K562 (cell line): ENCODE data around the gene GBA2. TPM values are rescaled to one million over a fixed set of nuclear protein-coding genes. Genes with fewer than 3 reads are reported as not detected.

Experiments
- CTCFL ChIP-seq: IDR thresholded peaks from 2 replicates; pipeline ENCODE4 v1.6.1; 2011; ENCODE audit warnings: borderline replicate concordance, low read depth, mild to moderate bottlenecking, moderate library complexity, low read length; ENCODE audit not compliant: insufficient read depth, poor library complexity, severe bottlenecking
- DIDO1 ChIP-seq: fragments of 450-650 bp; IDR thresholded peaks from 2 replicates; pipeline ENCODE4 v1.6.1; 2016; ENCODE audit warnings: low read depth, missing biosample characterization, missing genetic modification characterization
- EP300 ChIP-seq: IDR thresholded peaks from 2 replicates; pipeline ENCODE4 v1.6.1; 2012; ENCODE audit warnings: low read length, improper control_type of control experiment
- KDM4B ChIP-seq, 2 experiments: fragments of 450-650 bp in 1 of 2; sonication (generic) in 1 of 2; IDR thresholded peaks; 2 replicates each; pipeline ENCODE4 v1.6.1; 2016 to 2017; ENCODE audit warnings: borderline replicate concordance in 2 of 2, antibody characterized with exemption in 1 of 2, low read depth in 1 of 2, mild to moderate bottlenecking in 1 of 2
- MAZ ChIP-seq, 2 experiments: fragments of 450-650 bp in 1 of 2; sonication (generic) in 1 of 2; formaldehyde crosslinking; IDR thresholded peaks in 1 of 2; conservative IDR thresholded peaks in 1 of 2; 2 replicates each; pipeline versions ENCODE4 v1.4.0 to v1.5.0; 2020; ENCODE audit warnings: mild to moderate bottlenecking in 1 of 2, missing genetic modification reagents in 1 of 2
- PHF8 ChIP-seq: fragments of 200-600 bp; sonication (generic); IDR thresholded peaks from 2 replicates; pipeline ENCODE4 v1.6.1; 2012; ENCODE audit warnings: mixed run types, mild to moderate bottlenecking, inconsistent platforms, low read length, moderate library complexity, borderline replicate concordance
- YY1 ChIP-seq, 3 experiments: IDR thresholded peaks; 2 replicates each; pipeline ENCODE4 v1.6.1; 2011; ENCODE audit warnings: low read length in 2 of 3, mild to moderate bottlenecking in 2 of 3, moderate library complexity in 2 of 3, borderline replicate concordance in 1 of 3, control low read depth in 1 of 3, low read depth in 1 of 3; ENCODE audit not compliant: insufficient read depth in 3 of 3, insufficient replicate concordance in 2 of 3, control insufficient read depth in 1 of 3, insufficient read length in 1 of 3; ENCODE audit errors: extremely low read depth in 1 of 3
- ZNF143 ChIP-seq: sonication (generic); formaldehyde crosslinking; IDR thresholded peaks from 2 replicates; pipeline ENCODE4 v1.9.0; 2022; ENCODE audit warnings: mild to moderate bottlenecking, missing genetic modification reagents
- ZNF311 ChIP-seq: fragments of 250-450 bp; sonication (Bioruptor Pico); IDR thresholded peaks from 2 replicates; pipeline ENCODE4 v1.4.0; 2020; ENCODE audit warnings: mild to moderate bottlenecking, moderate library complexity
- ZNF395 ChIP-seq: fragments of 200-800 bp; sonication (Bioruptor generic); IDR thresholded peaks from 2 replicates; pipeline ENCODE4 v1.6.1; 2017; ENCODE audit warnings: missing genetic modification characterization, missing compliant biosample characterization
- polyA plus RNA-seq, 8 experiments: library from polyadenylated mRNA; depleted of rRNA in 4 of 8; stranded (reverse) in 5 of 8; unstranded in 3 of 8; fragments of >200 nt; fragmentation: Nextera tagmentation in 2 of 8; fragmentation: Illumina TruSeq in 1 of 8; extraction: Ambion mirVana in 2 of 8; extraction: Trizol in 1 of 8; gene quantifications; 2 replicates each; pipeline versions ENCODE4 v1.2.1 to v1.2.3, GENCODE V29; 2011 to 2014; ENCODE audit warnings: inconsistent platforms in 1 of 8, missing spikeins in 1 of 8
- total RNA-seq, 7 experiments: library from RNA; depleted of rRNA in 6 of 7; stranded (reverse); fragments of >200 nt in 6 of 7; fragmentation: Illumina TruSeq in 2 of 7; extraction: Trizol in 2 of 7; gene quantifications; 2 replicates each; pipeline versions ENCODE4 v1.2.1 to v1.2.3, GENCODE V29; 2011 to 2021; ENCODE audit warnings: low replicate concordance in 1 of 7
- TF ChIP-seq, protein P1 (sequence below), 2 experiments: IDR thresholded peaks; 2 replicates each; pipeline ENCODE4 v1.6.1; 2011; ENCODE audit warnings: borderline replicate concordance in 1 of 2, control low read depth in 1 of 2, low read depth in 1 of 2, low read length in 1 of 2, mild to moderate bottlenecking in 1 of 2, mixed read lengths in 1 of 2, moderate library complexity in 1 of 2; ENCODE audit not compliant: insufficient read depth in 1 of 2, insufficient read length in 1 of 2, poor library complexity in 1 of 2, severe bottlenecking in 1 of 2; ENCODE audit errors: extremely low read depth in 1 of 2
- TF ChIP-seq, protein P2 (sequence below): conservative IDR thresholded peaks from 2 replicates; pipeline ENCODE4 v1.6.1; 2011; ENCODE audit warnings: low read depth, mild to moderate bottlenecking, low read length; ENCODE audit not compliant: control insufficient read depth
- TF ChIP-seq, protein P3 (sequence below): sonication (generic); formaldehyde crosslinking; IDR thresholded peaks from 2 replicates; pipeline ENCODE4 v1.8.0; 2022; ENCODE audit warnings: mild to moderate bottlenecking, missing genetic modification reagents

Gene GBA2
- total and polyA plus RNA-seq, 9 of the 15 experiments (the other 6 are each of a cell fraction or from before 2014, with no cell fraction given) = 14.1 to 60.4 (median 32.1) TPM

DNA sequence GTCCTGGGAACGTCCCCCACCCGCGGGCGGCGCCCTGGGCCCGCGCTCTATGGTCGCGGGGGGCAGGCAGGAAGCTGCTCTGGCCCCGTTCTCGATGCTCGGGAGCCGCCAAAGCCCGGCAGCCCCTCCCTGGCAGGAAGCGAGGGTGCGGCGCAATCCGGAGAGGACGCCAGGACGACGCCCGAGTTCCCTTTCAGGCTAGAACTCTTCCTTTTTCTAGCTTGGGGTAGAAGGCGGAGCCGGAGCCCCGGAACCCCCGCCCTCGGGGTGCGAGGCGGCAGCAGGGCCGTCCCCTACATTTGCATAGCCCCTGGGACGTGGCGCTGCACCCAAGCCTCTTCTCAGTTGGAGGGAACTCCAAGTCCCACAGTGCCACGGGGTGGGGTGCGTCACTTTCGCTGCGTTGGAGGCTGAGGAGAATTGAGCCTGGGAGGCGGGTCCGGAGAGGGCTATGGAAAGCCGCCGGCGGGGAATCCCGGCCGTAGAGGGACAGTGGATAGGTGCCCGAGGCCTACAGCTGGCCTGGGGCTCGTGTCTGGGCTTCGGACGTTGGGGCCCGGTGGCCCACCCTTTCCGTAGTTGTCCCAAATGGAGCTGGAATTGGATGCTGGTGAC lies 16.7 kb downstream of the GBA2 start, which contains the start of the genes CREB3 and TLN1 (continued):
- TF ChIP-seq, protein P1, sequence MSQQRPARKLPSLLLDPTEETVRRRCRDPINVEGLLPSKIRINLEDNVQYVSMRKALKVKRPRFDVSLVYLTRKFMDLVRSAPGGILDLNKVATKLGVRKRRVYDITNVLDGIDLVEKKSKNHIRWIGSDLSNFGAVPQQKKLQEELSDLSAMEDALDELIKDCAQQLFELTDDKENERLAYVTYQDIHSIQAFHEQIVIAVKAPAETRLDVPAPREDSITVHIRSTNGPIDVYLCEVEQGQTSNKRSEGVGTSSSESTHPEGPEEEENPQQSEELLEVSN (IDR thresholded peaks at IDR 0.05; ENCODE audit: borderline replicate concordance in 1 of 2, extremely low read depth in 1 of 2, insufficient read depth in 1 of 2, insufficient read length in 1 of 2, low read depth in 1 of 2, low read length in 1 of 2, poor library complexity in 1 of 2, severe bottlenecking in 1 of 2) = peak in 1 of 2 experiments; percentile 2
- TF ChIP-seq DIDO1 = no peak
- no peak for TF ChIP-seq EP300
- peak in 1 of 3 experiments; percentile 40 for TF ChIP-seq YY1 (IDR thresholded peaks at IDR 0.05; ENCODE audit: borderline replicate concordance in 1 of 3, control insufficient read depth in 1 of 3, extremely low read depth in 1 of 3, insufficient read depth in 3 of 3, insufficient read length in 1 of 3, insufficient replicate concordance in 2 of 3, low read depth in 1 of 3, low read length in 2 of 3)
- TF ChIP-seq PHF8 = peak; percentile 55; the same call in 1 of the 2 replicates
- TF ChIP-seq MAZ (CRISPR knock-in tag; conservative IDR thresholded peaks at IDR 0.05 in 1 of 2, IDR thresholded peaks at IDR 0.05 in 1 of 2) = peak; percentile 98 to 99
- no peak for TF ChIP-seq ZNF311 (CRISPR knock-in tag)
- TF ChIP-seq, protein P2, sequence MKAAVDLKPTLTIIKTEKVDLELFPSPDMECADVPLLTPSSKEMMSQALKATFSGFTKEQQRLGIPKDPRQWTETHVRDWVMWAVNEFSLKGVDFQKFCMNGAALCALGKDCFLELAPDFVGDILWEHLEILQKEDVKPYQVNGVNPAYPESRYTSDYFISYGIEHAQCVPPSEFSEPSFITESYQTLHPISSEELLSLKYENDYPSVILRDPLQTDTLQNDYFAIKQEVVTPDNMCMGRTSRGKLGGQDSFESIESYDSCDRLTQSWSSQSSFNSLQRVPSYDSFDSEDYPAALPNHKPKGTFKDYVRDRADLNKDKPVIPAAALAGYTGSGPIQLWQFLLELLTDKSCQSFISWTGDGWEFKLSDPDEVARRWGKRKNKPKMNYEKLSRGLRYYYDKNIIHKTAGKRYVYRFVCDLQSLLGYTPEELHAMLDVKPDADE = 0 out of 2 replicates have a peak, but pooled peaks have one; percentile 40
- TF ChIP-seq ZNF395 = 0 out of 2 replicates have a peak, but pooled peaks have one; percentile 51
- peak in 1 of 2 experiments; percentile 94; a peak in 1 of 4 replicates for TF ChIP-seq KDM4B (IDR thresholded peaks at IDR 0.05; ENCODE audit: borderline replicate concordance in 2 of 2, low read depth in 1 of 2)
- TF ChIP-seq, protein P3, sequence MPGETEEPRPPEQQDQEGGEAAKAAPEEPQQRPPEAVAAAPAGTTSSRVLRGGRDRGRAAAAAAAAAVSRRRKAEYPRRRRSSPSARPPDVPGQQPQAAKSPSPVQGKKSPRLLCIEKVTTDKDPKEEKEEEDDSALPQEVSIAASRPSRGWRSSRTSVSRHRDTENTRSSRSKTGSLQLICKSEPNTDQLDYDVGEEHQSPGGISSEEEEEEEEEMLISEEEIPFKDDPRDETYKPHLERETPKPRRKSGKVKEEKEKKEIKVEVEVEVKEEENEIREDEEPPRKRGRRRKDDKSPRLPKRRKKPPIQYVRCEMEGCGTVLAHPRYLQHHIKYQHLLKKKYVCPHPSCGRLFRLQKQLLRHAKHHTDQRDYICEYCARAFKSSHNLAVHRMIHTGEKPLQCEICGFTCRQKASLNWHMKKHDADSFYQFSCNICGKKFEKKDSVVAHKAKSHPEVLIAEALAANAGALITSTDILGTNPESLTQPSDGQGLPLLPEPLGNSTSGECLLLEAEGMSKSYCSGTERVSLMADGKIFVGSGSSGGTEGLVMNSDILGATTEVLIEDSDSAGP (CRISPR knock-in tag) = no peak
- TF ChIP-seq CTCFL = peak; percentile 88
- peak; percentile 90 for TF ChIP-seq ZNF143
